AG09309 (cell line): ENCODE results near the gene SCD.

ENCODE experiments used
- DNase-seq: peaks from one replicate; pipeline ENCODE4 v3.0.0-alpha.2; 2010; ENCODE audit warnings: low read depth
- H3K4me3 ChIP-seq: 2 replicates; pipeline ENCODE4 v1.5.1; 2011; ENCODE audit warnings: mild to moderate bottlenecking, low read depth, low read length, moderate library complexity; ENCODE audit not compliant: control insufficient read depth
- TF ChIP-seq, protein P1 (sequence below): IDR thresholded peaks from 2 replicates; pipeline ENCODE4 v1.5.1; 2011; ENCODE audit warnings: mild to moderate bottlenecking, low read depth, low read length, inconsistent platforms; ENCODE audit not compliant: insufficient read depth, control insufficient read depth; ENCODE audit errors: missing control alignments

Gene SCD

DNA sequence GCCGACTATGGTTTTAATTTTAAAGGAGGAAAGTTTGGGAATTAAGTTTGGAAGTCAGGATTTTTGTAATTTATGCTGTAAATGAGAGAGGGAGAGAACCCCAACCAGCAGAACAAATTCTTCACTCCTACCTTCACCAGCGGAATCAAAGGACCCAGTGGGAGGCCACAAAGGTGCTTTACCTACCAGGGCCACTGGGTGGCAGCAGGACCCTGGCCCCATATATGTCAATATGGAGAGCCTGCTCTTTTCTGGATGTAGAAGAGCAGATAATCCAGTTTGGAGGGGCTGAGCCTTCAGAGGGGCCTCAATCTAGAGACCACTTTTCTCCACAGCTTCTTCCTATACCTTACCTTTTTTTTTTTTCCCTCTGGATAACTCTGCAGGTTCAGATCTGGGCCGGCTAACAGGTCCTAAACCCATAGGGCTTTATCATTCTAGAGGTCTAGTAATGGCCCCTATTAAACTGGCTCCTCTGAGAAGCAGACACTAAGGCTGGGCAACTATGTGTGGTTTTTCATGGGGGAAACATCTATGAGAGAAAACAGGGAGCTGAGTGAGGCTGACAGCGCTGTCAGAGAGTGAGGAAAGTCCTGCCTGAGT lies 8.5 kb upstream of the SCD start:
- DNase-seq: no peak
- H3K4me3 ChIP-seq: no peak overlapping the region
- TF ChIP-seq, protein P1, sequence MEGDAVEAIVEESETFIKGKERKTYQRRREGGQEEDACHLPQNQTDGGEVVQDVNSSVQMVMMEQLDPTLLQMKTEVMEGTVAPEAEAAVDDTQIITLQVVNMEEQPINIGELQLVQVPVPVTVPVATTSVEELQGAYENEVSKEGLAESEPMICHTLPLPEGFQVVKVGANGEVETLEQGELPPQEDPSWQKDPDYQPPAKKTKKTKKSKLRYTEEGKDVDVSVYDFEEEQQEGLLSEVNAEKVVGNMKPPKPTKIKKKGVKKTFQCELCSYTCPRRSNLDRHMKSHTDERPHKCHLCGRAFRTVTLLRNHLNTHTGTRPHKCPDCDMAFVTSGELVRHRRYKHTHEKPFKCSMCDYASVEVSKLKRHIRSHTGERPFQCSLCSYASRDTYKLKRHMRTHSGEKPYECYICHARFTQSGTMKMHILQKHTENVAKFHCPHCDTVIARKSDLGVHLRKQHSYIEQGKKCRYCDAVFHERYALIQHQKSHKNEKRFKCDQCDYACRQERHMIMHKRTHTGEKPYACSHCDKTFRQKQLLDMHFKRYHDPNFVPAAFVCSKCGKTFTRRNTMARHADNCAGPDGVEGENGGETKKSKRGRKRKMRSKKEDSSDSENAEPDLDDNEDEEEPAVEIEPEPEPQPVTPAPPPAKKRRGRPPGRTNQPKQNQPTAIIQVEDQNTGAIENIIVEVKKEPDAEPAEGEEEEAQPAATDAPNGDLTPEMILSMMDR: peak; percentile 95

DNA sequence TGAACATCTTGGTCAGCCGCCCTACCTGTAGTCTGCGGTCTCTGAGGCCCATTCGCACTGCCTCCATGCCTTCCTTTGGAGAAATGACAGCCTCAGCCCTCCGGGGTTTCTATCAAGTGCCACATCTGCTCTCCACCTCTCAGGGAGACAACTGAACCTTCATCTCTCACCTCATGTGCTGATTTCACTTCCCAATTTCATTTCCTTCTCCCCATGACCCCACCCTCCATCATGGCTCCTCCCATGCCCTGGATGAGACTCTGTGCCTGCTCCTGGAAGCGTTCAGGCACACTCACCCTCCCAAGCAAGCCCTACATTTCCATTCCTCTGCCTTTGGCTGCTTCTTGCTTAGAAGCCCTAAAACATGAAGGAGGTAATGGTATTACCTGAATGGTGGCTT lies 7.8 kb upstream of the SCD start:
- TF ChIP-seq, protein P1: no peak
- H3K4me3 ChIP-seq: no peak overlapping the region
- no peak for DNase-seq

DNA sequence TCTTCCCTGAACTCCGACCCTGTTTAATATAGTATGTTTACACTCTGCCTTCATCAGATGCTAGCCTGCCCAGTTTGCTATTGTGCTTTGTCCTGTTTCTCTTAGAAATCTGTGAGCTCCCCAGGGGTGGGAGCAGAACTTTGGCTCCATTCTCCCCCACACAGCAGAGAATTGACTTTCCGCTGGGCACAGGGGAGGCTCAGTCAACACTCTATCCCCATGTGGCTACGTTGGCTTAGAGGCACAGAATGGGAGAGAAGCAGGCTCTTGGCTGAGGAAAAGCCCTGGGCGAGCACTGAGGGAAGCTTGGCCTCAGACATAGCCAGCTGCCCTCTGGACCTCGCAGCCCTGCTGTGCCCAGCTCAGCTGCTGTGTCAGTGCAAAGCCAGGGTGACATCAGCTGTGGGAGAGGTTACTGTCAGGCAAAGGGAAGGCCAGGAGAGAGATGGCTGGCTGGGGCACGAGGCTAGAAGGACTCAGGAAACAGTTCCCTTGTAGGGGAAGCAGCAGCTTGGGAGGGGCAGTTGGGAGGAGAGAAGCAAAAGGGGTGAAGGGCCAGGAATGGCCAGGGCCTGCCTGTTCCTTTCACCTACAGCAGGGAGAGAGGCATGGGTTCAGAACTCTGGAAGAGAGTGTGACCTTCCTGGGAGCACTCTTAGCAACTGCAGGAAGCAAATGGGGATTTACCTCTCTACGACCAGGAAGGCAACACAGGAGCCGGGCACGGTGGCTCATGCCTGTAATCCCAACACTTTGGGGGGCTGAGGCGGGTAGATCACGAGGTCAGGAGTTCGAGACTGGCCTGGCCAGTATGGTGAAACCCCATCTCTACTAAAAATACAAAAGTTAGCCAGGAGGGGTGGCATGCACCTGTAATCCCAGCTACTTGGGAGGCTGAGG lies 5.8 kb upstream of the SCD start:
- TF ChIP-seq, protein P1: no peak
- no peak for DNase-seq
- no peak overlapping the region for H3K4me3 ChIP-seq

DNA sequence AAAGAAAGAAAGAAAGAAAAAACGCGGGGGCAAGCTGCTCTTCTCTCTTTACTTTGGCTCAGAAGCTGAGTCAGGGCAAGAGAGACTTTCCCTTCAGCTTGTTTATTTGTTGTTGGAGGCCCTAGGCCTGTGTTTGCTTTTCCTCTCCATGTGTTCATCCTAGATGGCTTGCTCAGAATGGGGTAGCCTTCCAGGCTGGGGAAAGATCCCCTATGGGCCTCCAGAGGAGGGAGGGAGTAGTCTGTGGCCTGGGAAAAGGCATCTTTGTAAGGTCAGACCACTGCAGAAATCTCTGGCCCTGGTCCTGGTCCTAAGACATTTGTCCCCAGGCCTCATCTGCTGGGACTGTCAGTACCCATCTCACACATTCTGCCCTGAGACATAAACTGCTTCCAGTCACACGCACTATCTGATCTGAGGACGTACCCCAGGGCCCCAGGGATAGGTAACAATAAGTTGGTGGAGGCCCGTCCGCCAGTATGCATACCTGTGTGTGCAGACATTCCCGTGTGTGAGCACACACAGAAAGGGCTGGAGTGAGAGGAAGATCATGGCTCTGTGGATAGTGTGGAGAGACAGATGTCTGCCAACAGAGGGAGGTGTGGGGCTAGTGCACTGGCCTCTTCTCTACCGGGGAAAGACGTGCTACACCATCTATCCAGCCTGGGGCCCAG lies 4.9 kb upstream of the SCD start:
- no peak for DNase-seq
- TF ChIP-seq, protein P1: peak; percentile 91

DNA sequence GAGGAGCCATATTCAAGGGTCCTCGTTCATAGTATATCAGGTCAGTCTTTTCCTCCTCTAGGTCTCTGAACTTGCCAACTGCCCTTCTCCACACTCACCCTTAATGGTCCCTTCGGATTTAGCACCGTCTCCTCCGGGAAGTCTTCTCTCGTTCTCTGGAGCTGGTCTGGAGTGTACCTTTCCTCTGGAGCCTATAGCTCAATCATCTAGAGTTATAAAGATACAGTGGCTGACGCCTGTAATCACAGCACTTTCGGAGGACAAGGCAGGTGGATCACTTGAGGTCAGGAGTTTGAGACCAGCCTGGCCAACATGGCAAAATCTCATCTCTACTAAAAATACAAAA lies 4.4 kb upstream of the SCD start:
- DNase-seq: no peak
- TF ChIP-seq, protein P1: no peak
- no peak overlapping the region for H3K4me3 ChIP-seq

More for the DNA sequence above, 4.9 kb upstream of the SCD start:
- H3K4me3 ChIP-seq: no peak overlapping the region

DNA sequence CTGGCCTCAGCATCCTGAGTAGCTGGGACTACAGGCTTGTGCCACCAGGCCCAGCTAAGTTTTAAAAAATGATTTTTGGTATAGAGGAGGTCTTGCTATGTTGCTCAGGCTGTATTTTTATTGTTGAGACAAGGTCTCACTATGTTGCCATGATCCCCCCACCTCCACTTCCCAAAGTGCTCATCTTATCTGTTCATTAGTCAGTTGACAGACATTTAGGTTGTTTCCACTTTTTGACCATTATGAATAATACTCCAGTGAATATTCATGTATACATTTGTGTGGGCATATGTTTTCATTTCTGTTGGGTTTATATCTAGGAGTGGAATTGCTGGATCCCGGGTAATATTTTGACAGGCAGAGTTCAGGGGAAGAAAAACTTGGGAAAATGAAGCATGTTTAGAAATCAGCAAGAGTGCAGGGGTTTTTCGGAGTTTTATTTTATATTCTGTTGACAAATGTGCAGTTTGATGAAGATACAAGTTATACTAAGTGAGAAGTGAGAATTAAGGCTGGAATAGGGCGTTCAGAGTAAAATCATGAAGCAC lies 2.7 kb upstream of the SCD start:
- H3K4me3 ChIP-seq: no peak overlapping the region
- TF ChIP-seq, protein P1: no peak
- DNase-seq: no peak
